Measurements from ENCODE around the gene CD300C. TPM values are rescaled to one million over a fixed set of nuclear protein-coding genes. Genes with fewer than 3 reads are reported as not detected.

Gene CD300C
- total and polyA plus RNA-seq, 10 of the 15 experiments (the other 5 are each of a cell fraction or from before 2014, with no cell fraction given), result 0.12 to 0.38 (median 0.23) TPM; not detected in 3

GRCh38 chr17:74558882-74559519 is 13.1 kb upstream of the CD300C start:
- H3K4me2 ChIP-seq (ENCODE audit: control insufficient read depth, insufficient read depth), result no peak overlapping the region
- CTCF ChIA-PET, result no interaction called here
- in situ Hi-C loops (cut with MboI) (no loop called here), intact Hi-C loops (cut with micrococcal nuclease; ENCODE audit: unreplicated experiment) (no loop called here)
- H3K79me2 ChIP-seq (ENCODE audit: control insufficient read depth, insufficient read depth, low read length), result no peaks in the 10 kb centered on the region
- TF ChIP-seq NRF1 (conservative IDR thresholded peaks at IDR 0.05; ENCODE audit: low read depth, low read length), result no peak
- TF ChIP-seq PBX3 (IDR thresholded peaks at IDR 0.05; ENCODE audit: insufficient replicate concordance, low read depth, low read length), result no peak
- no peak for TF ChIP-seq ATF7 (IDR thresholded peaks at IDR 0.05; ENCODE audit: low read depth)
- no peak for TF ChIP-seq MXI1 (IDR thresholded peaks at IDR 0.05; ENCODE audit: low read depth, low read length)
- no peak for TF ChIP-seq BCL3 (IDR thresholded peaks at IDR 0.05; ENCODE audit: borderline replicate concordance, insufficient read depth, low read depth, low read length, poor library complexity, severe bottlenecking)
- TF ChIP-seq ATF2 (IDR thresholded peaks at IDR 0.05; ENCODE audit: low read length), result no peak
- TF ChIP-seq DPF2 (IDR thresholded peaks at IDR 0.05), result no peak
- TF ChIP-seq YBX1 (IDR thresholded peaks at IDR 0.05), result no peak
- TF ChIP-seq CBX3 (IDR thresholded peaks at IDR 0.05; ENCODE audit: borderline replicate concordance, low read depth), result no peak
- no peak for TF ChIP-seq IRF5 (IDR thresholded peaks at IDR 0.05; ENCODE audit: borderline replicate concordance)
- TF ChIP-seq RCOR1 (conservative IDR thresholded peaks at IDR 0.05; ENCODE audit: low read depth, low read length), result no peak
- TF ChIP-seq CEBPB (IDR thresholded peaks at IDR 0.05; ENCODE audit: borderline replicate concordance in 1 of 2, low read depth in 2 of 2, low read length in 2 of 2), result no peak
- no peak for TF ChIP-seq BRCA1 (IDR thresholded peaks at IDR 0.05; ENCODE audit: low read depth, low read length)
- no peak for TF ChIP-seq NFYB (IDR thresholded peaks at IDR 0.05; ENCODE audit: insufficient read depth, low read depth, low read length)
- no peak for DNase-seq (ENCODE audit: low read depth, low spot score)
- FAIRE-seq, result no peak
- BruUV-seq (replicated peaks), result no TSS peak
- no peaks in the 10 kb centered on the region; the same call in 2 of the 3 replicates for H3K9me3 ChIP-seq (replicated peaks; ENCODE audit: control insufficient read depth, insufficient read depth, low read length)
- H4K20me1 ChIP-seq (ENCODE audit: control insufficient read depth, insufficient read depth), result no peaks in the 10 kb centered on the region
- no peak overlapping the region for H3K9ac ChIP-seq (ENCODE audit: control insufficient read depth, insufficient read depth, low read length)
- H2AFZ ChIP-seq (ENCODE audit: control insufficient read depth, low read depth, low read length), result no peak overlapping the region
- SMC1A ChIA-PET (ENCODE audit: uncharacterized antibody, unreplicated experiment), result no interaction called here
- RAD21 ChIA-PET (ENCODE audit: unreplicated experiment), result no interaction called here
- no peaks in the 10 kb centered on the region for H3K4me1 ChIP-seq (ENCODE audit: control insufficient read depth, insufficient read depth, low read length)
- no peak overlapping the region for H3K4me3 ChIP-seq
- WGBS (ENCODE audit: insufficient coverage, insufficient replicate concordance, low lambda C conversion rate, missing lambda C conversion rate), result 3% methylated on average over 6 of the region's 6 CpGs
- POLR2A ChIA-PET, result no interaction called here
- no peak for ATAC-seq
- H3K27ac ChIP-seq (ENCODE audit: control insufficient read depth, insufficient read depth), result no peak overlapping the region
- H3K36me3 ChIP-seq (ENCODE audit: control insufficient read depth in 2 of 2, insufficient read depth in 2 of 2, low read length in 1 of 2), result no peaks in the 10 kb centered on the region
- H3K27me3 ChIP-seq (replicated peaks in 1 of 2; ENCODE audit: control insufficient read depth in 2 of 2, insufficient read depth in 2 of 2, low read length in 1 of 2), result peaks cover 2 to 3% of the 10 kb centered on the region in 2 experiments; a peak in 3 of 4 replicates

All from GM12878 (cell line).